HUES48 (cell line): ENCODE data around the gene ZEB2.

ENCODE experiments used
- H3K27ac ChIP-seq: one replicate; pipeline ENCODE4 v1.7.0; 2013; ENCODE audit warnings: low read depth, low read length, inconsistent platforms
- H3K27me3 ChIP-seq: 2 replicates; pipeline ENCODE4 v1.6.1; 2013; ENCODE audit warnings: mild to moderate bottlenecking, low read length; ENCODE audit not compliant: control insufficient read depth, insufficient read depth
- H3K36me3 ChIP-seq: 2 replicates; pipeline ENCODE4 v1.6.1; 2013; ENCODE audit warnings: low read length; ENCODE audit not compliant: control insufficient read depth, insufficient read depth
- H3K4me1 ChIP-seq: 2 replicates; pipeline ENCODE4 v1.6.1; 2013; ENCODE audit warnings: mild to moderate bottlenecking, low read length; ENCODE audit not compliant: control insufficient read depth, insufficient read depth
- H3K4me3 ChIP-seq: 2 replicates; pipeline ENCODE4 v1.5.1; 2013; ENCODE audit warnings: mild to moderate bottlenecking, low read depth, low read length
- H3K9ac ChIP-seq: 2 replicates; pipeline ENCODE4 v1.6.1; 2013; ENCODE audit warnings: mild to moderate bottlenecking, low read depth, low read length, moderate library complexity
- H3K9me3 ChIP-seq: 2 replicates; pipeline ENCODE4 v1.6.1; 2013; ENCODE audit warnings: low read length; ENCODE audit not compliant: control insufficient read depth, insufficient read depth

The ZEB2 gene

GRCh38 chr2:144359684-144360083 lies 160.2 kb downstream of the ZEB2 start:
- H3K27ac ChIP-seq = no peak overlapping the region
- H3K9ac ChIP-seq = no peak overlapping the region
- H3K4me3 ChIP-seq = no peak overlapping the region
- H3K36me3 ChIP-seq = no peaks in the 10 kb centered on the region
- H3K4me1 ChIP-seq = 0 out of 2 replicates have a peak, but pooled peaks cover 3% of the 10 kb centered on the region
- no peaks in the 10 kb centered on the region for H3K9me3 ChIP-seq
- no peaks in the 10 kb centered on the region for H3K27me3 ChIP-seq

- Histone ChIP-seq H3K9ac (no peak overlapping the region), H3K27me3 (no peaks in the 10 kb centered on the region), H3K36me3 (no peaks in the 10 kb centered on the region), H3K4me3 (no peak overlapping the region), H3K9me3 (no peaks in the 10 kb centered on the region), H3K27ac (no peak overlapping the region), H3K4me1 (0 out of 2 replicates have a peak, but pooled peaks cover 3% of the 10 kb centered on the region)
Measured at GRCh38 chr2:144358979-144359541, 160.9 kb downstream of the ZEB2 start.

GRCh38 chr2:144358374-144358964 lies 161.4 kb downstream of the ZEB2 start:
- H3K4me3 ChIP-seq = no peak overlapping the region
- H3K4me1 ChIP-seq = 0 out of 2 replicates have a peak, but pooled peaks cover 3% of the 10 kb centered on the region
- no peaks in the 10 kb centered on the region for H3K27me3 ChIP-seq
- H3K36me3 ChIP-seq = no peaks in the 10 kb centered on the region
- peak overlapping the region; percentile 4 for H3K27ac ChIP-seq
- no peaks in the 10 kb centered on the region for H3K9me3 ChIP-seq
- no peak overlapping the region for H3K9ac ChIP-seq

GRCh38 chr2:144357623-144358373 lies 162.1 kb downstream of the ZEB2 start:
- H3K4me3 ChIP-seq = no peak overlapping the region
- H3K4me1 ChIP-seq = 0 out of 2 replicates have a peak, but pooled peaks cover 3% of the 10 kb centered on the region
- no peak overlapping the region for H3K9ac ChIP-seq
- no peaks in the 10 kb centered on the region for H3K36me3 ChIP-seq
- no peaks in the 10 kb centered on the region for H3K27me3 ChIP-seq
- no peaks in the 10 kb centered on the region for H3K9me3 ChIP-seq
- peak overlapping the region; percentile 7 for H3K27ac ChIP-seq

- no peaks in the 10 kb centered on the region for H3K27me3 ChIP-seq
- H3K4me1 ChIP-seq = peaks cover 14% of the 10 kb centered on the region
- no peak overlapping the region for H3K27ac ChIP-seq
- no peaks in the 10 kb centered on the region for H3K36me3 ChIP-seq
- H3K4me3 ChIP-seq = no peak overlapping the region
- no peaks in the 10 kb centered on the region for H3K9me3 ChIP-seq
- no peak overlapping the region for H3K9ac ChIP-seq
Measured at GRCh38 chr2:144356402-144356801, 163.5 kb downstream of the ZEB2 start.

GRCh38 chr2:144354953-144355352 lies 165.0 kb downstream of the ZEB2 start:
- no peaks in the 10 kb centered on the region for H3K9me3 ChIP-seq
- no peak overlapping the region for H3K4me3 ChIP-seq
- no peaks in the 10 kb centered on the region for H3K27me3 ChIP-seq

GRCh38 chr2:144351687-144352086 lies 168.2 kb downstream of the ZEB2 start:
- Histone ChIP-seq H3K4me1 (peaks cover 43% of the 10 kb centered on the region), H3K27me3 (no peaks in the 10 kb centered on the region; the same call in 1 of the 2 replicates), H3K9ac (no peak overlapping the region), H3K4me3 (no peak overlapping the region), H3K36me3 (no peaks in the 10 kb centered on the region), H3K27ac (no peak overlapping the region), H3K9me3 (no peaks in the 10 kb centered on the region)

More at GRCh38 chr2:144354953-144355352, 165.0 kb downstream of the ZEB2 start:
- no peak overlapping the region for H3K9ac ChIP-seq
- peaks cover 28% of the 10 kb centered on the region for H3K4me1 ChIP-seq
- no peak overlapping the region for H3K27ac ChIP-seq
- H3K36me3 ChIP-seq = no peaks in the 10 kb centered on the region

GRCh38 chr2:144350151-144350802 lies 169.6 kb downstream of the ZEB2 start:
- no peaks in the 10 kb centered on the region for H3K9me3 ChIP-seq
- H3K27me3 ChIP-seq = no peaks in the 10 kb centered on the region; the same call in 1 of the 2 replicates
- H3K4me1 ChIP-seq = peaks cover 53% of the 10 kb centered on the region
- H3K4me3 ChIP-seq = no peak overlapping the region; the same call in 1 of the 2 replicates
- H3K9ac ChIP-seq = peak overlapping the region; percentile 30; the same call in 1 of the 2 replicates
- H3K36me3 ChIP-seq = no peaks in the 10 kb centered on the region
- peak overlapping the region; percentile 92 for H3K27ac ChIP-seq

GRCh38 chr2:144349674-144350073 lies 170.2 kb downstream of the ZEB2 start:
- H3K4me3 ChIP-seq = no peak overlapping the region
- H3K9ac ChIP-seq = no peak overlapping the region
- H3K9me3 ChIP-seq = no peaks in the 10 kb centered on the region
- H3K27me3 ChIP-seq = no peaks in the 10 kb centered on the region; the same call in 1 of the 2 replicates
- H3K4me1 ChIP-seq = peaks cover 53% of the 10 kb centered on the region
- H3K36me3 ChIP-seq = no peaks in the 10 kb centered on the region
- peak overlapping the region; percentile 92 for H3K27ac ChIP-seq

- peak overlapping the region; percentile 23 for H3K27ac ChIP-seq
Measured at GRCh38 chr2:144348846-144349245, 171.1 kb downstream of the ZEB2 start.

More at GRCh38 chr2:144348846-144349245, 171.1 kb downstream of the ZEB2 start:
- Histone ChIP-seq H3K9me3 (no peaks in the 10 kb centered on the region), H3K4me3 (no peak overlapping the region), H3K9ac (no peak overlapping the region), H3K4me1 (peaks cover 53% of the 10 kb centered on the region), H3K27me3 (no peaks in the 10 kb centered on the region; the same call in 1 of the 2 replicates), H3K36me3 (no peaks in the 10 kb centered on the region)
